T follicular helper cell (primary cell): ENCODE data around the gene CELF2.
A peak's percentile ranks its signal among the peaks of the same experiment; 100 is the strongest.
"Not testable (repeated sequence)": the region's sequence is repeated elsewhere in the genome, so short reads cannot be mapped to it uniquely, and the experiment has no call there.

Experiments used
- DNase-seq: peaks from one replicate; pipeline ENCODE4 v3.0.0-alpha.2; 2020; ENCODE audit warnings: low read depth

CELF2 gene

GRCh38 chr10:11175823-11176243 lies 158.2 kb downstream of the CELF2 start:
- no peak for DNase-seq

- no peak for DNase-seq
Observed at GRCh38 chr10:11176746-11177145, 159.1 kb downstream of the CELF2 start.

- DNase-seq: no peak
Observed at GRCh38 chr10:11177381-11177780, 159.7 kb downstream of the CELF2 start.

- no peak for DNase-seq
Observed at GRCh38 chr10:11177926-11178471, 160.3 kb downstream of the CELF2 start.

GRCh38 chr10:11178606-11179515 lies 161.2 kb downstream of the CELF2 start:
- DNase-seq: peak; percentile 85

GRCh38 chr10:11179516-11180105 lies 161.9 kb downstream of the CELF2 start:
- no peak for DNase-seq

- DNase-seq: peak; percentile 71
Observed at GRCh38 chr10:11180228-11180627, 162.6 kb downstream of the CELF2 start.

- DNase-seq: no peak
Observed at GRCh38 chr10:11181978-11182377, 164.3 kb downstream of the CELF2 start.

- DNase-seq: no peak
Observed at GRCh38 chr10:11183015-11183414, 165.3 kb downstream of the CELF2 start.

- no peak for DNase-seq
Observed at GRCh38 chr10:11184093-11184492, 166.4 kb downstream of the CELF2 start.

GRCh38 chr10:11185128-11185665 lies 167.5 kb downstream of the CELF2 start:
- DNase-seq: not testable (repeated sequence)

- no peak for DNase-seq
Observed at GRCh38 chr10:11186374-11186773, 168.7 kb downstream of the CELF2 start.

- DNase-seq: no peak
Observed at GRCh38 chr10:11189582-11190376, 172.1 kb downstream of the CELF2 start.

- no peak for DNase-seq
Observed at GRCh38 chr10:11191190-11191589, 173.5 kb downstream of the CELF2 start.

- DNase-seq: no peak
Observed at GRCh38 chr10:11191678-11192077, 174.0 kb downstream of the CELF2 start.

GRCh38 chr10:11192304-11193000 lies 174.8 kb downstream of the CELF2 start:
- DNase-seq: no peak

- no peak for DNase-seq
Observed at GRCh38 chr10:11193001-11193551, 175.4 kb downstream of the CELF2 start.

GRCh38 chr10:11194859-11195586 lies 177.4 kb downstream of the CELF2 start:
- DNase-seq: no peak

- no peak for DNase-seq
Observed at GRCh38 chr10:11195623-11196022, 178.0 kb downstream of the CELF2 start.

GRCh38 chr10:11197266-11197712 lies 179.6 kb downstream of the CELF2 start:
- DNase-seq: no peak
